Smooth muscle cell (in vitro differentiated cells): Measurements from ENCODE around the gene ARHGEF4. TPM values are rescaled to one million over a fixed set of nuclear protein-coding genes. Genes with fewer than 3 reads are reported as not detected.

Experiments
- DNase-seq: peaks from one replicate; lab custom pipeline; 2025; ENCODE audit not compliant: unreplicated experiment; lab: John Stamatoyannopoulos, UW
- H2AFZ ChIP-seq: fragments of 200-600 bp; sonication (generic); 2 replicates; pipeline ENCODE4 v1.6.0; 2016; ENCODE audit warnings: antibody characterized with exemption, low read depth, mild to moderate bottlenecking
- H3F3A ChIP-seq: fragments of 200-600 bp; sonication (generic); 2 replicates; pipeline ENCODE4 v1.6.0; 2017; ENCODE audit warnings: antibody characterized with exemption, low read depth
- H3K27ac ChIP-seq: fragments of 200-600 bp; sonication (generic); 2 replicates; pipeline ENCODE4 v1.5.1; 2016; ENCODE audit warnings: low read depth, mild to moderate bottlenecking
- H3K27me3 ChIP-seq: fragments of 200-600 bp; sonication (generic); 2 replicates; pipeline ENCODE4 v1.6.1; 2016; ENCODE audit warnings: low read depth, mild to moderate bottlenecking
- H3K36me3 ChIP-seq: fragments of 200-600 bp; sonication (generic); 2 replicates; pipeline ENCODE4 v1.5.1; 2016; ENCODE audit warnings: low read depth
- H3K4me1 ChIP-seq: fragments of 200-600 bp; sonication (generic); 2 replicates; pipeline ENCODE4 v1.5.1; 2016; ENCODE audit warnings: low read depth
- H3K4me2 ChIP-seq: fragments of 200-600 bp; sonication (generic); 2 replicates; pipeline ENCODE4 v1.6.0; 2016; ENCODE audit warnings: mild to moderate bottlenecking
- H3K4me3 ChIP-seq: fragments of 200-600 bp; sonication (generic); 2 replicates; pipeline ENCODE4 v1.5.1; 2016; ENCODE audit warnings: mild to moderate bottlenecking
- H3K79me2 ChIP-seq: fragments of 200-600 bp; sonication (generic); 2 replicates; pipeline ENCODE4 v1.6.0; 2016; ENCODE audit warnings: low read depth, mild to moderate bottlenecking
- H3K9ac ChIP-seq: fragments of 200-600 bp; sonication (generic); 2 replicates; pipeline ENCODE4 v1.6.0; 2016; ENCODE audit warnings: low read depth
- H3K9me3 ChIP-seq: fragments of 200-600 bp; sonication (generic); replicated peaks from 2 replicates; pipeline ENCODE4 v1.5.1; 2016; ENCODE audit warnings: low read depth
- H4K20me1 ChIP-seq: fragments of 200-600 bp; sonication (generic); 2 replicates; pipeline ENCODE4 v1.6.0; 2016; ENCODE audit warnings: low read depth
- WGBS: methylation state at CpG from one replicate; pipeline ENCODE4 v1.1.7; 2016; ENCODE audit warnings: low lambda C conversion rate; 5-methylcytosine and 5-hydroxymethylcytosine counted together
- polyA plus RNA-seq: library from polyadenylated mRNA; unstranded; fragments of >200 nt; fragmentation: Nextera tagmentation; extraction: Ambion mirVana; gene quantifications from 2 replicates; pipeline ENCODE4 v1.2.1, GENCODE V29; 2016
- total RNA-seq: library from RNA; depleted of rRNA; stranded (reverse); fragments of >200 nt; gene quantifications from 2 replicates; pipeline ENCODE4 v1.2.3, GENCODE V29; 2014
- TF ChIP-seq, protein P1 (sequence below): fragments of 200-600 bp; sonication (generic); IDR thresholded peaks from 2 replicates; pipeline ENCODE4 v1.5.1; 2017; ENCODE audit warnings: borderline replicate concordance, mild to moderate bottlenecking, antibody characterized with exemption; ENCODE audit not compliant: insufficient read depth, poor library complexity, severe bottlenecking

Gene ARHGEF4
- total and polyA plus RNA-seq, 2 experiments from 2014 or later, result 14.9 to 16.0 TPM

DNA sequence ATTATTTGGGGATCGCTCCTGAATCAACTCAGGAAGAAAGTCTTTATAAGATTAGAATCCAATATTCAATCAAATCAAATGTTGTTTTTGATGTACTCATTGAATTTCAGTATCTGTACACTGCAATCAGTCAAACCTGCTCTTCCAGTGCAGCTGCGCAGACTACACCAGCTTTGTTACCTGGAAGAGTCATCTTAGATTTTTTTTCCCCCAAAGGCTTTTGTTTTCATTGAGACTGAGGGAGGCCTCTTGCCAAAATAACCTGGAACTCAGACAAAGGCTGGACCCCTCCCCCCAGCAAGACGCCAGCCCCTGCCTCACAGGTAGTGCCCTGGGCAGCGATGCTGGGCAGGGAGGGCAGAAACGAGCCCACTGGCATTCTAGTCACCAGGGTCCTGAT lies 74.8 kb downstream of the ARHGEF4 start:
- Histone ChIP-seq H3K9ac (no peak overlapping the region), H4K20me1 (no peaks in the 10 kb centered on the region), H3F3A (no peaks in the 10 kb centered on the region), H2AFZ (no peak overlapping the region), H3K4me3 (no peak overlapping the region), H3K9me3 (no peaks in the 10 kb centered on the region), H3K79me2 (no peaks in the 10 kb centered on the region), H3K4me1 (peaks cover 4% of the 10 kb centered on the region), H3K27ac (peak overlapping the region; percentile 5), H3K4me2 (no peak overlapping the region), H3K36me3 (no peaks in the 10 kb centered on the region), H3K27me3 (no peaks in the 10 kb centered on the region)
- no peak for DNase-seq
- 83% methylated on average over 5 of the region's 5 CpGs for WGBS
- TF ChIP-seq, protein P1, sequence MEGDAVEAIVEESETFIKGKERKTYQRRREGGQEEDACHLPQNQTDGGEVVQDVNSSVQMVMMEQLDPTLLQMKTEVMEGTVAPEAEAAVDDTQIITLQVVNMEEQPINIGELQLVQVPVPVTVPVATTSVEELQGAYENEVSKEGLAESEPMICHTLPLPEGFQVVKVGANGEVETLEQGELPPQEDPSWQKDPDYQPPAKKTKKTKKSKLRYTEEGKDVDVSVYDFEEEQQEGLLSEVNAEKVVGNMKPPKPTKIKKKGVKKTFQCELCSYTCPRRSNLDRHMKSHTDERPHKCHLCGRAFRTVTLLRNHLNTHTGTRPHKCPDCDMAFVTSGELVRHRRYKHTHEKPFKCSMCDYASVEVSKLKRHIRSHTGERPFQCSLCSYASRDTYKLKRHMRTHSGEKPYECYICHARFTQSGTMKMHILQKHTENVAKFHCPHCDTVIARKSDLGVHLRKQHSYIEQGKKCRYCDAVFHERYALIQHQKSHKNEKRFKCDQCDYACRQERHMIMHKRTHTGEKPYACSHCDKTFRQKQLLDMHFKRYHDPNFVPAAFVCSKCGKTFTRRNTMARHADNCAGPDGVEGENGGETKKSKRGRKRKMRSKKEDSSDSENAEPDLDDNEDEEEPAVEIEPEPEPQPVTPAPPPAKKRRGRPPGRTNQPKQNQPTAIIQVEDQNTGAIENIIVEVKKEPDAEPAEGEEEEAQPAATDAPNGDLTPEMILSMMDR, result no peak

DNA sequence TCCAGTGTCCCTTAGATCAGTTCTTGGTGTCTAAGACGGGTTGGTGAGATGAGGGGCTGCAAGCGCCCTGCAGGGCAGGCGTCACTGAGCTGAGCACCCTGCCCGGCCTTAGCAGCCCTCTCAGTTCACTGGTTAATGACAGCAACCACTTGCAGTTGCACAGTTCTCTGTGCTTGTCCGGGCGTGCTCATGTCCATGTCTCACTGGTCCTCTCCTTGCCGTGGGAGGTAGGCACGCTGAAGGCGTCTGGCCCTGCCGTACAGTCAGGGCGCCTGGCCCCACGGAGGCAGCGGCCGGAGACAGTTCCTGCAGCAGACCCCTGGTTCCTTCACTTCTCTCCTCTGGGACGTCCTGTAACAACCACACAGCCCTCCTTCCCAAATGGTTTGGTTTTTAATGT lies 75.3 kb downstream of the ARHGEF4 start:
- H3K4me3 ChIP-seq, result no peak overlapping the region
- H2AFZ ChIP-seq, result no peak overlapping the region
- TF ChIP-seq, protein P1, result no peak
- no peak overlapping the region for H3K4me2 ChIP-seq
- no peaks in the 10 kb centered on the region for H3F3A ChIP-seq
- H3K4me1 ChIP-seq, result peaks cover 4% of the 10 kb centered on the region
- H3K79me2 ChIP-seq, result no peaks in the 10 kb centered on the region
- no peaks in the 10 kb centered on the region for H3K9me3 ChIP-seq
- no peak overlapping the region for H3K9ac ChIP-seq
- no peaks in the 10 kb centered on the region for H4K20me1 ChIP-seq
- DNase-seq, result no peak
- H3K36me3 ChIP-seq, result no peaks in the 10 kb centered on the region
- H3K27me3 ChIP-seq, result no peaks in the 10 kb centered on the region
- WGBS, result 76% methylated on average over 15 of the region's 15 CpGs
- peak overlapping the region; percentile 5 for H3K27ac ChIP-seq

DNA sequence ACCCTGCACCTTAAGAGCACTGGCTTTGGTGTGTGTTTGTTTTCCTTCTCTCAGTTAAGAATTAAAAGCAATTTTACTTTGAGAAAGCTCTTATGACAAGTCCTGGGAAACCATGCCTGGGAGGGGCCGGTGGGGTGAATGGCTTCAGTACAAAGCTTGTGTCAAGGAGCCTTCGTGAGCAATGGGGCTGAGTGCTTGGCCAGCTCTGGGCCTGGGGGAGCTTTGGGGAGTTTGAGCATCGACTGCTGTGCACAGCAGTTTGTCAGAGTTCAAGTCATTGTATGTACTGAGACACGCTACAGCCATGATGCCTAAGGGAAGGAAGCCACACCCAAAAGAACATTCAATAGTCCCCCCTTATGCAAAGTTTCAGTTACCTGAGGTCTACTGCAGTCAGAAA lies 75.8 kb downstream of the ARHGEF4 start:
- WGBS, result 72% methylated on average over 4 of the region's 4 CpGs
- H3K4me2 ChIP-seq, result no peak overlapping the region

DNA sequence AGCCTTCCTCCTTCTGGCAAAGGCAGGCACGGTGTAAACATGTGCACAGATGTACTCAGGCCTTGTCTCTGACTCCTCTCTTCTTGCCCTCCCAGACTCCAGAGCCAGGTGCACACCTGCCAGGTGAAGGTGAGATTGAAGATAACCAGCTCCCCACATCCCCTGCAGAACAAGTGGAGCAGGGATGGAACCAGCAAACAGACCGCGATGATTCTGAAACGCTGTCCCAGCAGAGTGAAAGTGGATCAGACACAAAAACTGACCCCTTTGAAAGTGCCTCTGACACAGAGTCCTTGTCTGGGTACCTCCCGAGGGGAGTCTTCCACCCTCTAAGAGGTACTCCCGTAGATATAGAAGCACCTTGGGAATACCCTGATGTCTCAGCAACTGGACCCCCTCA lies 77.2 kb downstream of the ARHGEF4 start:
- no peaks in the 10 kb centered on the region for H3K36me3 ChIP-seq
- H3K79me2 ChIP-seq, result no peaks in the 10 kb centered on the region
- no peak overlapping the region for H2AFZ ChIP-seq
- no peak overlapping the region for H3K27ac ChIP-seq
- 86% methylated on average over 6 of the region's 6 CpGs for WGBS
- H3K9ac ChIP-seq, result no peak overlapping the region
- no peak for DNase-seq
- H3K9me3 ChIP-seq, result no peaks in the 10 kb centered on the region
- no peaks in the 10 kb centered on the region for H3K27me3 ChIP-seq
- H3K4me3 ChIP-seq, result no peak overlapping the region
- H3F3A ChIP-seq, result no peaks in the 10 kb centered on the region
- H4K20me1 ChIP-seq, result no peaks in the 10 kb centered on the region
- TF ChIP-seq, protein P1, result no peak
- H3K4me2 ChIP-seq, result no peak overlapping the region
- H3K4me1 ChIP-seq, result peaks cover 4% of the 10 kb centered on the region

More for the DNA sequence above, 75.8 kb downstream of the ARHGEF4 start:
- Histone ChIP-seq H3K4me1 (peaks cover 4% of the 10 kb centered on the region), H3K9ac (no peak overlapping the region), H3K4me3 (no peak overlapping the region), H3F3A (no peaks in the 10 kb centered on the region), H2AFZ (no peak overlapping the region), H3K36me3 (no peaks in the 10 kb centered on the region), H3K27me3 (no peaks in the 10 kb centered on the region), H3K9me3 (no peaks in the 10 kb centered on the region), H3K79me2 (no peaks in the 10 kb centered on the region), H4K20me1 (no peaks in the 10 kb centered on the region), H3K27ac (peak overlapping the region; percentile 5)
- no peak for DNase-seq
- TF ChIP-seq, protein P1, result no peak
